Measurements from ENCODE around the gene BANP. TPM values are rescaled to one million over a fixed set of nuclear protein-coding genes. Genes with fewer than 3 reads are reported as not detected.
"Not testable (repeated sequence)": the region's sequence is repeated elsewhere in the genome, so short reads cannot be mapped to it uniquely, and the experiment has no call there.

BANP gene
- total RNA-seq, 1 donor from 2014 or later: 28.2 TPM

DNA sequence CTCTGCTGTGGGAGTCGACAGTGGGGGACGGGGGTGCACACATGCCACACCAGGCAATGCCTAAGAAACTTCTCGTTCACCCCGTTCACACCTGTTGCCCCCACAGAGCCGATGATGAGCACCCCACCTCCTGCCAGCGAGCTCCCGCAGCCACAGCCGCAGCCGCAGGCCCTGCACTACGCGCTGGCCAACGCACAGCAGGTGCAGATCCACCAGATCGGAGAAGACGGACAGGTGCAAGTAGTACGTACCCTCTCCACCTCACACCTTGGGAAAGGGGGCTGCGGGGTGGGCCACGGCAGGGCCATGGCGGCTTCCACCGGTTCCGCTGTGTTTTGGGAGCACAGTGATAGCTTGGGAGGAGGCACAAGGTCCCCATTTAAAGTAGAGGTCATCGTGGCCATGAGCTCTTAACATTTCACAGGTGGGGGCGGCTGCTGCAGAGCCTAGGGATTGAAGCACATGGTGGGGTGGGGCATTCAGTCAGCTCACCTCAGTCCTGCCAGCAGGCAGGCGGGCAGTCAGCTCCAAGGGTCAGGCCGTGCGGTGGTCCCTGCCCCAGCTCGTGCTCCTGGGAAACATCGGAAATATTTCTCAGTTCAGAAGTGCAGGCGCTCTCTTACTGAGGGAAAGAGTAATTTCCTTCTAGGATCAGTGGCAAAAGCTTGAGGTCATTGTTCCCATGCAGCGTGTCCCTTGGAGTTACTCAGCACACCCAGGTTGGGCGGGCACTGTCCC is 81.9 kb downstream of the BANP start:
- not testable (repeated sequence) for H3K27ac ChIP-seq (ENCODE audit: low read depth, low read length); H3K4me1 ChIP-seq (ENCODE audit: control insufficient read depth in 3 of 3, insufficient read depth in 3 of 3, low read length in 3 of 3); H3K9ac ChIP-seq (ENCODE audit: low read depth in 1 of 3, low read length in 3 of 3); H3K27me3 ChIP-seq (ENCODE audit: control insufficient read depth in 3 of 3, insufficient read depth in 3 of 3, low read length in 3 of 3); H3K9me3 ChIP-seq (ENCODE audit: control insufficient read depth in 3 of 3, low read length in 3 of 3); H3K4me3 ChIP-seq (ENCODE audit: low read length in 3 of 3)
- H3K36me3 ChIP-seq (ENCODE audit: control insufficient read depth in 3 of 3, insufficient read depth in 3 of 3, low read length in 3 of 3): peaks cover 17 to 27% (median 18%) of the 10 kb centered on the region in 3 donors

DNA sequence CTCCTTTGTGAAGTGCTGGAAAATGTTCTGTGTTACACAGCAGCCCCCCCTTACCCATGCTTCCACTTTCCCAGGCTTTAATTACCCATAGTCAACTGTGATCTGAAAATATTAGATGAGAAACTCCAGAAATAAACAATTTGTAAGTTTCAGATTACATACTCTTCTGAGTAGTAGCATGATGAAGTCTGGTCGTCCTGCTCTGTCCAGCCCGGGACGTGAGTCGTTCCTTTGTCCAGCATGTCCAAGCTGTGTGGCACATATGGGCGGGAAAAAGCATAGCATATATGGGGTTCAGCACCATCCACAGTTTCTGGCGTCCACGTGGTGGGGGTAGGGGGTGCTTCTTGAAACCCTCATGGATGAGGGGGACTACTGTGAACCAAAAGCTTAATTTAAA is 83.5 kb downstream of the BANP start:
- no peak overlapping the region for H3K4me3 ChIP-seq (ENCODE audit: low read length in 3 of 3)
- no peak overlapping the region for H3K9ac ChIP-seq (ENCODE audit: low read depth in 1 of 3, low read length in 3 of 3)
- no peaks in the 10 kb centered on the region for H3K27me3 ChIP-seq (ENCODE audit: control insufficient read depth in 3 of 3, insufficient read depth in 3 of 3, low read length in 3 of 3)
- H3K27ac ChIP-seq (ENCODE audit: low read depth, low read length): no peak overlapping the region
- peaks cover 20 to 27% (median 21%) of the 10 kb centered on the region in 3 donors for H3K36me3 ChIP-seq (ENCODE audit: control insufficient read depth in 3 of 3, insufficient read depth in 3 of 3, low read length in 3 of 3)
- no peaks in the 10 kb centered on the region for H3K9me3 ChIP-seq (ENCODE audit: control insufficient read depth in 3 of 3, low read length in 3 of 3)
- no peaks in the 10 kb centered on the region for H3K4me1 ChIP-seq (ENCODE audit: control insufficient read depth in 3 of 3, insufficient read depth in 3 of 3, low read length in 3 of 3)

DNA sequence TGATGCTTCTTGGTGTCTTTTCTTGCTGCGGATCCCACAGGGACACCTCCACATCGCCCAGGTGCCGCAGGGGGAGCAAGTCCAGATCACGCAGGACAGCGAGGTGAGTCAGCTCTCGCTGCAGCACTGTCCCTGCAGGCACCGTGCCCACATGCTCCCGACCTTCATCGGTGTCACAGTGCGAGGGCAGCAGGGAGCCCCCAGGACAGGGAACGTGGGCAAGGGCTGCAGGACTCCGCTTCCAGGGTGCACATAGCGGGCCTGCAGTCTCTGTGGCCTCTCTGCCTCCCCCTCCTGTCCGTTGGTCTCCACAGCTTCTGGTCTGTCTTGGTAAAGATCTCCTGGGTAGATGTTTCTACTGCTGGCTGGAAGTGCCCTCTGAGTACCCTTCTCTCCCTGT is 84.1 kb downstream of the BANP start:
- Histone ChIP-seq H3K9me3 (ENCODE audit: control insufficient read depth in 3 of 3, low read length in 3 of 3) (no peaks in the 10 kb centered on the region), H3K9ac (ENCODE audit: low read depth in 1 of 3, low read length in 3 of 3) (no peak overlapping the region), H3K27ac (ENCODE audit: low read depth, low read length) (no peak overlapping the region), H3K27me3 (ENCODE audit: control insufficient read depth in 3 of 3, insufficient read depth in 3 of 3, low read length in 3 of 3) (no peaks in the 10 kb centered on the region), H3K4me3 (ENCODE audit: low read length in 3 of 3) (no peak overlapping the region), H3K36me3 (ENCODE audit: control insufficient read depth in 3 of 3, insufficient read depth in 3 of 3, low read length in 3 of 3) (peaks cover 20 to 27% (median 21%) of the 10 kb centered on the region in 3 donors), H3K4me1 (ENCODE audit: control insufficient read depth in 3 of 3, insufficient read depth in 3 of 3, low read length in 3 of 3) (no peaks in the 10 kb centered on the region)

DNA sequence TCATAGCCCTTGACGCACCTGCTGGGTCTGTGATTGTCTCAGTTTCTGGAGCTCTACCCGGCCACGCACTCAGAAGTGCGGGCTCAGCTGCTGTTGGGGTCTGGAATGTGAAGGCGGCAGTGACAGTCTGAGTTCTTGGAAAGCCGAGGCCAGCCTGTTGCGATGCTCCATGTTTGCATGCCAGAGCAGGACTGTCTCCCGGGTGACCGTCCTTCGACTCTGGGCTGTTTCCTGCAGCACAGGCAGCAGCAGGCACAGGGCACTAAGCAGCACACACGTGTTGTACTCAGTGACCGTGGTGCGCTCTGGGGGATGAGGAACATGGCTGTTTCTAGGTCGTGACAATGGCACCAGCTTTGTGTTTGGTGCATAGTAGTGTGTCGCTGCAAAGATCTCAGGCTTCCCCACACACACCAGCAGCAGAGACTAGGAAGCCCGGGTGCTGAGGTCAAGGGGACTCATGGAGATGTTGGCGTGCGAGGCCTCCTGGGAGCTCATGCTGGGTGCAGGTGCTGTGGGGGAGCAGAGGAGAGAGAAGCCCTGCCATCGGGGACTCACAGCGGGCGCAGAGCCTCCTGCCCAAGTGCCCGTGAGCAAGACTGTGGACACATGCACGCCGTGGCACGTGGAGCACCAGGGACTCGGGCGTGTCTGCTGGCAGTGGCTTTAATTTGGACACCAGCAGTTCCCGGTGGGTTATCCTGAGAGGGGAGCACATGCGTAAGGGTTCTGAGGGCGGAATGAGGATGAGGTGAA is 84.8 kb downstream of the BANP start:
- not testable (repeated sequence) for H3K9ac ChIP-seq (ENCODE audit: low read depth in 1 of 3, low read length in 3 of 3); H3K27ac ChIP-seq (ENCODE audit: low read depth, low read length); H3K4me1 ChIP-seq (ENCODE audit: control insufficient read depth in 3 of 3, insufficient read depth in 3 of 3, low read length in 3 of 3); H3K4me3 ChIP-seq (ENCODE audit: low read length in 3 of 3); H3K27me3 ChIP-seq (ENCODE audit: control insufficient read depth in 3 of 3, insufficient read depth in 3 of 3, low read length in 3 of 3); H3K9me3 ChIP-seq (ENCODE audit: control insufficient read depth in 3 of 3, low read length in 3 of 3)
- peaks cover 20 to 27% (median 21%) of the 10 kb centered on the region in 3 donors for H3K36me3 ChIP-seq (ENCODE audit: control insufficient read depth in 3 of 3, insufficient read depth in 3 of 3, low read length in 3 of 3)

DNA sequence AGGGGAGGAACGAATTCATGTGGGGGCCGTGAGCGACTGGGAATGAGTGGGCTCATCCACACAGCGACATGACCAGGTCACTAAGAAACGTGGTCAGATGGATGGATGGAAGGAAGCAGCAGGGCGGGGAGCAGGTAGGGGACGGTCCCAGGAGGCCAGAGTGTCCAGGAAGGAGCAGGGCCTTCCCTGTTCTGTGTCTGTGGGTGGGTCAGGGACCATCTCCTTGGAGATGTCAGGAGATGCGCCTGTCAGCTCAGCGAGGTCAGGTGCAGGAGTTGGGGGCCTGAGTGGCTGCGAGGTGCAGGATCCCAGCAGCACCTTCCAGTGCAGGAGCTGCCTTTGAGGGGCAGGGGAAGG is 85.4 kb downstream of the BANP start:
- H3K27me3 ChIP-seq (ENCODE audit: control insufficient read depth in 3 of 3, insufficient read depth in 3 of 3, low read length in 3 of 3): not testable (repeated sequence)

DNA sequence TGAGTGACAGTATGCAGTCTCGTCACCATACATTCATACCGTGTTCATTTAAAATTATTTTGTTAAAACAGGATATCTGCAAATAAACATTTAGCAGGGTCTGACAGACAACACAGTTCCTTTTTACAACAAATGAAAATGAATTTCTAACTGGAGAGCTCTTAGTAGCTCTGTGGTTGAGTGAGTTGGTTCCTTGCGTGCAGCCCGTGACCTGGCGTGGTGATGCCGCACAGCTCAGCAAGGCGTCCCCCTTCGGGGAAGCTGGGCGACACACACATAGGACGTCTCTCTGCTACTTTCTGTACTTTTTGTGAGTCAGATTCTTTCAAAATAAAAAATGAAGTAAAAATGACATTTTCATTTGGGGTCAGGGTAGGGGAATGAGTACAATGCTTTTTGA is 86.1 kb downstream of the BANP start:
- H3K36me3 ChIP-seq (ENCODE audit: control insufficient read depth in 3 of 3, insufficient read depth in 3 of 3, low read length in 3 of 3): peaks cover 20 to 27% (median 21%) of the 10 kb centered on the region in 3 donors
- not testable (repeated sequence) for H3K4me3 ChIP-seq (ENCODE audit: low read length in 3 of 3); H3K27ac ChIP-seq (ENCODE audit: low read depth, low read length); H3K27me3 ChIP-seq (ENCODE audit: control insufficient read depth in 3 of 3, insufficient read depth in 3 of 3, low read length in 3 of 3); H3K4me1 ChIP-seq (ENCODE audit: control insufficient read depth in 3 of 3, insufficient read depth in 3 of 3, low read length in 3 of 3); H3K9me3 ChIP-seq (ENCODE audit: control insufficient read depth in 3 of 3, low read length in 3 of 3); H3K9ac ChIP-seq (ENCODE audit: low read depth in 1 of 3, low read length in 3 of 3)

More for the DNA sequence above, 85.4 kb downstream of the BANP start:
- not testable (repeated sequence) for H3K4me1 ChIP-seq (ENCODE audit: control insufficient read depth in 3 of 3, insufficient read depth in 3 of 3, low read length in 3 of 3); H3K27ac ChIP-seq (ENCODE audit: low read depth, low read length); H3K4me3 ChIP-seq (ENCODE audit: low read length in 3 of 3); H3K9me3 ChIP-seq (ENCODE audit: control insufficient read depth in 3 of 3, low read length in 3 of 3); H3K9ac ChIP-seq (ENCODE audit: low read depth in 1 of 3, low read length in 3 of 3)
- peaks cover 20 to 27% (median 21%) of the 10 kb centered on the region in 3 donors for H3K36me3 ChIP-seq (ENCODE audit: control insufficient read depth in 3 of 3, insufficient read depth in 3 of 3, low read length in 3 of 3)

DNA sequence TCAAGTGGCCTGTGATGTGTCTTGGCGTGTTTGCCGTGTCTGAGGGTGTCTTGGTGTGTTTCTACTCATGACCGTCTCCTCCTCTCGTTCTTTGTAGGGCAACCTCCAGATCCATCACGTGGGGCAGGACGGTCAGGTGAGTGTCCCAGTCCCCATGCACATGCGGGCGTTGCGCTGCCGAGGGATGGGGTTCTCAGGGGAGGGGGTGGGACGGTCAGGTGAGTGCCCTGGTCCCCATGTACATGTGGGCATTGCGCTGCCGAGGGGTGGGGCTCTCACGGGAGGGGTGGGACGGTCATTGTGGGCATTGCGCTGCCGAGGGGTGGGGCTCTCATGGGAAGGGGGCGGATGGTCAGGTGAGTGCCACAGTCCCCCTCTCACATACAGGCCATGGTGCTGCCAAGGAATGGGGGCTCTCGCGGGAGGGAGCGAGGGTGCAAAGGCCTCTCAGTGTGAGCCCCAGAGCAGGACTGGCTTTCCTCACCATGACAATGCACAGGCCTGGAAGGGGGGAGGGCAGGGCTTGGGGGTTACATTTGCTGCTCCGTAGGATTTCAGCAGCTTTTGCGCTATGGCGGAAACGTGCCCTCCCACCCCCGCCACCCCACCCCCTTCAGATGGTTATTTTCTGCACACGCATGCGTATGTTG is 86.8 kb downstream of the BANP start:
- H3K27ac ChIP-seq (ENCODE audit: low read depth, low read length); H3K4me3 ChIP-seq (ENCODE audit: low read length in 3 of 3); H3K9ac ChIP-seq (ENCODE audit: low read depth in 1 of 3, low read length in 3 of 3); H3K4me1 ChIP-seq (ENCODE audit: control insufficient read depth in 3 of 3, insufficient read depth in 3 of 3, low read length in 3 of 3); H3K9me3 ChIP-seq (ENCODE audit: control insufficient read depth in 3 of 3, low read length in 3 of 3); H3K27me3 ChIP-seq (ENCODE audit: control insufficient read depth in 3 of 3, insufficient read depth in 3 of 3, low read length in 3 of 3): not testable (repeated sequence)
- peaks cover 20 to 25% (median 21%) of the 10 kb centered on the region in 3 donors for H3K36me3 ChIP-seq (ENCODE audit: control insufficient read depth in 3 of 3, insufficient read depth in 3 of 3, low read length in 3 of 3)

DNA sequence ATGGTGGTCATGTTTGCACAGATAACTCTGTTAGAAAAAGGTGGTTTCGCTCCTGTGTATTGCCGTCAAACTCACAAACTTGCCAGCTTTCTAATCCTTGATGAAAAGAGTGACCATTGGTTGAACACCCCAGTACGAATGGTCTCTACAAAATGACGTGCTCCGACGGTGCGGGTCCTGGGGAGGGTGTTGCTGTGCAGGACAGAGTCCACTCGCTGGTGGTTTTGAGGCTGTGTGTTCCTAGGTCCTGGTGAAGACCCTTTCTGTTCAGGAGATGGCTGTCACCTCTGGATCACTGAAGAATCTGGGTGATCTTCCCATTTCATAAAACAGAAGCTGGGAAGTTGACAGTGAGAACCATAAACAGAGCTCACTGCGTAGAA is 87.3 kb downstream of the BANP start:
- H3K36me3 ChIP-seq (ENCODE audit: control insufficient read depth in 3 of 3, insufficient read depth in 3 of 3, low read length in 3 of 3): peaks cover 20% of the 10 kb centered on the region in 3 donors
- not testable (repeated sequence) for H3K9ac ChIP-seq (ENCODE audit: low read depth in 1 of 3, low read length in 3 of 3); H3K4me3 ChIP-seq (ENCODE audit: low read length in 3 of 3); H3K4me1 ChIP-seq (ENCODE audit: control insufficient read depth in 3 of 3, insufficient read depth in 3 of 3, low read length in 3 of 3); H3K27ac ChIP-seq (ENCODE audit: low read depth, low read length); H3K27me3 ChIP-seq (ENCODE audit: control insufficient read depth in 3 of 3, insufficient read depth in 3 of 3, low read length in 3 of 3); H3K9me3 ChIP-seq (ENCODE audit: control insufficient read depth in 3 of 3, low read length in 3 of 3)

DNA sequence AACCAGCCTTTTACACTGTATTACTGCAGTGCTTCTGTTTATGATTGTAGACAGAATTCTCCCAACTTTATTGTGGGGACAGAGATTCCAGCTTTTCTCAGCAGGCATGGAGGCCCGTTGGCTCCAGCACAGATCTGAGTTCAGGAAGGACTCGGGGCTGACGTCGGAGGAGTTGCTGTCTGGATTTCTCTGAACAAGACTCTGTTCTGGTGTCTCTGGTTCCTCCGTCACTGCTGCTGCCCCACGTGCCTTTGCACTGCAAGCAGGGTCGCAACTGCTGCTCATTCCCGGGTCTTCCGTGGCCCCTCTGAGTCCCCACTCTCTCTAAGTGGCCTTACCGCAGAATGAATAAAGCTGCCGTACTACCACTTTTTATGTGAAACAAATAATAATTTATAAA is 88.4 kb downstream of the BANP start:
- Histone ChIP-seq H3K27me3 (ENCODE audit: control insufficient read depth in 3 of 3, insufficient read depth in 3 of 3, low read length in 3 of 3) (no peaks in the 10 kb centered on the region), H3K9me3 (ENCODE audit: control insufficient read depth in 3 of 3, low read length in 3 of 3) (no peaks in the 10 kb centered on the region), H3K4me1 (ENCODE audit: control insufficient read depth in 3 of 3, insufficient read depth in 3 of 3, low read length in 3 of 3) (no peaks in the 10 kb centered on the region), H3K9ac (ENCODE audit: low read depth in 1 of 3, low read length in 3 of 3) (no peak overlapping the region), H3K36me3 (ENCODE audit: control insufficient read depth in 3 of 3, insufficient read depth in 3 of 3, low read length in 3 of 3) (peaks cover 17 to 20% (median 19%) of the 10 kb centered on the region in 3 donors), H3K27ac (ENCODE audit: low read depth, low read length) (no peak overlapping the region), H3K4me3 (ENCODE audit: low read length in 3 of 3) (no peak overlapping the region)
